Common myeloid progenitor, CD34-positive (primary cell): ENCODE results near the gene ZBTB49.

ENCODE experiments used
- CTCF ChIA-PET: fragments of 350-600 bp; sonication (Branson Sonifier 250); formaldehyde crosslinking; loops from one replicate; lab custom pipeline; 2021; ENCODE audit warnings: antibody characterized with exemption; lab: Charles Lee
- POLR2A ChIA-PET: fragments of 350-600 bp; sonication (Branson Sonifier 250); formaldehyde crosslinking; loops from one replicate; lab custom pipeline; 2021; ENCODE audit warnings: antibody characterized with exemption; lab: Charles Lee
- DNase-seq, 3 donors: peaks; one replicate each; pipeline versions ENCODE4 v3.0.0 to v3.0.0-alpha.2; 2013
- H3K27ac ChIP-seq, 2 experiments: 1 replicate in 1 of 2; 2 replicates in 1 of 2; pipeline ENCODE4 v1.7.0; 2013; ENCODE audit warnings: inconsistent platforms in 2 of 2, low read length in 2 of 2, mild to moderate bottlenecking in 2 of 2, low read depth in 1 of 2, moderate library complexity in 1 of 2; ENCODE audit not compliant: severe bottlenecking in 2 of 2, insufficient read depth in 1 of 2, poor library complexity in 1 of 2
- H3K27me3 ChIP-seq, 5 experiments: replicated peaks in 2 of 5; 1 replicate in 3 of 5; 2 replicates in 2 of 5; pipeline versions ENCODE4 v1.6.1 to v1.7.0; 2013; ENCODE audit warnings: low read length in 4 of 5, mild to moderate bottlenecking in 2 of 5, moderate library complexity in 2 of 5, inconsistent platforms in 1 of 5; ENCODE audit not compliant: insufficient read depth in 5 of 5, control insufficient read depth in 4 of 5
- H3K36me3 ChIP-seq, 4 experiments: 1 replicate in 2 of 4; 2 replicates in 2 of 4; pipeline versions ENCODE4 v1.6.1 to v1.7.0; 2013; ENCODE audit warnings: low read length in 3 of 4, control low read depth in 1 of 4, mild to moderate bottlenecking in 1 of 4; ENCODE audit not compliant: control insufficient read depth in 4 of 4, insufficient read depth in 4 of 4
- H3K4me1 ChIP-seq, 4 experiments: 1 replicate in 3 of 4; 2 replicates in 1 of 4; pipeline versions ENCODE4 v1.6.1 to v1.7.1; 2013; ENCODE audit warnings: low read length in 3 of 4, mild to moderate bottlenecking in 3 of 4, control low read depth in 1 of 4, inconsistent platforms in 1 of 4, moderate library complexity in 1 of 4; ENCODE audit not compliant: control insufficient read depth in 4 of 4, insufficient read depth in 4 of 4; ENCODE audit errors: control extremely low read depth in 1 of 4
- H3K4me3 ChIP-seq, 7 experiments: 1 replicate in 4 of 7; 2 replicates in 3 of 7; pipeline versions ENCODE4 v1.5.1 to v1.7.0; 2013; ENCODE audit warnings: mild to moderate bottlenecking in 7 of 7, low read length in 6 of 7, moderate library complexity in 6 of 7, inconsistent platforms in 2 of 7, low read depth in 2 of 7, control low read depth in 1 of 7; ENCODE audit not compliant: insufficient read depth in 4 of 7, control insufficient read depth in 1 of 7; ENCODE audit errors: extremely low read depth in 1 of 7
- H3K9me3 ChIP-seq, 5 experiments: 1 replicate in 4 of 5; 2 replicates in 1 of 5; pipeline versions ENCODE4 v1.6.1 to v1.7.1; 2013; ENCODE audit warnings: low read length in 4 of 5, mild to moderate bottlenecking in 2 of 5, inconsistent platforms in 1 of 5, low read depth in 1 of 5, moderate library complexity in 1 of 5; ENCODE audit not compliant: control insufficient read depth in 4 of 5, insufficient read depth in 2 of 5; ENCODE audit errors: control extremely low read depth in 1 of 5
- WGBS: methylation state at CpG from one replicate; pipeline ENCODE4 v1.1.5; 2013; ENCODE audit not compliant: insufficient coverage; 5-methylcytosine and 5-hydroxymethylcytosine counted together

Gene ZBTB49

GRCh38 chr4:4260185-4260751, 29.8 kb upstream of the ZBTB49 start:
- no peak overlapping the region for H3K4me3 ChIP-seq
- H3K27me3 ChIP-seq: peaks cover 0 to 5% (median under 1%) of the 10 kb centered on the region in 5 experiments
- no peak overlapping the region for H3K27ac ChIP-seq
- CTCF ChIA-PET: interaction anchor here (0.7 to 3.3 kb wide), 23 partner anchors 7 to 177 kb away, joined by 3 to 17 read pairs (median 4); partner anchors contain the start of genes LYAR, TMEM128 and ZBTB49
- H3K4me1 ChIP-seq: no peaks in the 10 kb centered on the region
- no peaks in the 10 kb centered on the region for H3K9me3 ChIP-seq
- DNase-seq: peak; percentile 73 to 84 (median 84)
- 63% methylated on average over 2 of the region's 6 CpGs for WGBS
- POLR2A ChIA-PET: no interaction called here
- H3K36me3 ChIP-seq: no peaks in the 10 kb centered on the region

DNA sequence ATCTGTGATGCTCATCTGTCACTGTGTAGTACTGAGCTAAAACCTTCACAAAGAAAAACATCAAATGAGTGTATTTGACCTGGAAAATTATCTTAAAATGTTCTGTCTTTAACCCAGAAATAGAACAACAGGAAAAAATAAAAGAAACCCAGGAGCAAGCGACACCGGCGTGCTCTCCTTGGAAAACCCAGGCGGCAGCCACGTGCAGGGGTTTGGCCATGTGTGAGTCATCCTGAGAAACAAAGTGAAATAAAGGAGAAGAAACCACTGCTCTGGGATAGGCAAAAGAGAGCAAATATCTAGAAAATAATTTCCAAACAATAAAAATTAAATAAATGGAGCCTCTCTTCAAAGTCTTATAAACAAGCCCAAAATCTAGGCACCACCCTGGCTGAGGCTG, 22.1 kb upstream of the ZBTB49 start:
- POLR2A ChIA-PET: no interaction called here

DNA sequence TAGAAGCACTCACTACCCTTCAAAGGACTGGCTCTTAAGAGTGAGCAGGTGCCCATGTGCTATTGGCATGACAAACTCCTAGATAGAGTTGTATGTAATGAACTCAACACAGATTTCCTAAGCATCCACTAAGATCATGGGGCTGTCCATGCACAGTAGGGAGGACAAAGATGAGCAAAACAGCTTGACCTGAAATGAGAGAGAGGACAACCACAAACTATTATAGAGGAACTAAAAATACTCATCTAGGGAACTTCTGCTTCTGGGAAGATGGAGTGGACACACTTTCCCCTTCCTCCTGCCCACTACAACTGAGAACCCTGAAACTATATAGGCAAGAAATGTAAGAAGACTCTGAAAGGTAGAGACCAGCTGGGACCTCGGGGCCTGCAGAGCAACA, 21.3 kb upstream of the ZBTB49 start:
- Histone ChIP-seq H3K9me3 (no peaks in the 10 kb centered on the region), H3K27ac (no peak overlapping the region), H3K4me3 (no peak overlapping the region), H3K27me3 (no peaks in the 10 kb centered on the region), H3K36me3 (peaks cover 11 to 53% (median 37%) of the 10 kb centered on the region in 4 experiments), H3K4me1 (peaks cover 0 to 3% (median 0%) of the 10 kb centered on the region in 4 experiments)
- CTCF ChIA-PET: interaction anchor here (1.1 to 1.7 kb wide), 2 partner anchors 13 to 14 kb away, joined by 5 read pairs; no protein-coding TSS in a partner anchor
- no peak for DNase-seq
- POLR2A ChIA-PET: no interaction called here
- 100% methylated on average over 1 of the region's 1 CpG for WGBS

More for the DNA sequence above, 22.1 kb upstream of the ZBTB49 start:
- Histone ChIP-seq H3K27me3 (no peaks in the 10 kb centered on the region), H3K36me3 (peaks cover 9 to 45% (median 32%) of the 10 kb centered on the region in 4 experiments), H3K4me3 (no peak overlapping the region), H3K27ac (no peak overlapping the region), H3K9me3 (no peaks in the 10 kb centered on the region), H3K4me1 (peaks cover 0 to 3% (median 0%) of the 10 kb centered on the region in 4 experiments)
- CTCF ChIA-PET: interaction anchor here (0.7 to 1.7 kb wide), 6 partner anchors 9 to 219 kb away, joined by 3 to 5 read pairs (median 4); partner anchors contain the start of gene TMEM128
- DNase-seq: no peak
- 100% methylated on average over 2 of the region's 5 CpGs for whole genome bisulfite sequencing

GRCh38 chr4:4269331-4269731, 20.7 kb upstream of the ZBTB49 start:
- Histone ChIP-seq H3K27ac (no peak overlapping the region), H3K27me3 (no peaks in the 10 kb centered on the region), H3K36me3 (peaks cover 11 to 57% (median 41%) of the 10 kb centered on the region in 4 experiments), H3K4me3 (no peak overlapping the region), H3K4me1 (peaks cover 0 to 3% (median 0%) of the 10 kb centered on the region in 4 experiments), H3K9me3 (no peaks in the 10 kb centered on the region)
- POLR2A ChIA-PET: no interaction called here
- WGBS: 97% methylated on average over 9 of the region's 11 CpGs
- CTCF ChIA-PET: no interaction called here
- no peak for DNase-seq

DNA sequence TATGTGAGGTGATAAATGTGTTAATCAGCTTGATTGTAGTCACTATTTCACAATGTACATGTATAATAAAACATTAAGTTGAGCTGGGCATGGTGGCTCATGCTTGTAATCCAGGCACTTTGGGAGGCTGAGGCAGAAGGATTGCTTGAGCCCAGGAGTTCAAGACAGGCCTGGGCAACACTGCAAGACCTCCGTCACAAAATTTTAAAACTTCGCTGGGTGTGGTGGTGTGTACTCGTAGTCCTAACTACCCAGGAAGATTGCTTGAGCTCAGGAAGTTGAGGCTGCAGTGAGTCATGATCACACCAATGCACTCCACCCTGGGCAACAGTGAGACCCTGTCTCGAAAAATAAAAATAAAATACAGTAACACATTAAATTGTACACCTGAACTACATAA, 20.2 kb upstream of the ZBTB49 start:
- Histone ChIP-seq H3K4me3 (no peak overlapping the region), H3K9me3 (no peaks in the 10 kb centered on the region), H3K36me3 (peaks cover 11 to 62% (median 45%) of the 10 kb centered on the region in 4 experiments), H3K4me1 (peaks cover 0 to 3% (median 0%) of the 10 kb centered on the region in 4 experiments), H3K27ac (no peak overlapping the region), H3K27me3 (no peaks in the 10 kb centered on the region)
- CTCF ChIA-PET: no interaction called here
- WGBS: no CpG with 5 or more reads among the region's 4 CpGs
- DNase-seq: peak in 1 of 3 donors; percentile 11
- POLR2A ChIA-PET: no interaction called here

DNA sequence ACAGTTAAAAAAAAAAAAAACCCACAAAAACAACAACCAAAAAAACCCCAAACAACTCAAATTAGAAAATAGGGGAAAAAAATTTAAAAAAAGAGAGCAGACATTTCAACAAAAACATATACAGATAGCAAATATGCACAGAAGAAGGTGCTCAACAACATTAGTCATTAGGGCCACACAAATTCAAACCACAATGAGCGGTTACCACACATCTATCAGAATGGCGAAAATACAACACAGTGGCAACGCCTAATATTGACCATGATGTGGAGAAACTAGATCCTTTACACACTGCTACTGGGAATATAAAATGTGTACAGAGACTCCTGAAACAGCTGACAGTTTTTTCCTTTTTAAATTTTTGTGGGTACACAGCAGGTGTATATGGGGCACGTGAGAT, 19.5 kb upstream of the ZBTB49 start:
- 100% methylated on average over 3 of the region's 4 CpGs for WGBS
- POLR2A ChIA-PET: no interaction called here
- no peak overlapping the region for H3K4me3 ChIP-seq
- CTCF ChIA-PET: no interaction called here
- H3K27me3 ChIP-seq: no peaks in the 10 kb centered on the region
- H3K27ac ChIP-seq: no peak overlapping the region
- H3K36me3 ChIP-seq: peaks cover 11 to 66% (median 45%) of the 10 kb centered on the region in 4 experiments
- H3K4me1 ChIP-seq: peaks cover 0 to 3% (median 0%) of the 10 kb centered on the region in 4 experiments
- H3K9me3 ChIP-seq: no peaks in the 10 kb centered on the region
- no peak for DNase-seq

DNA sequence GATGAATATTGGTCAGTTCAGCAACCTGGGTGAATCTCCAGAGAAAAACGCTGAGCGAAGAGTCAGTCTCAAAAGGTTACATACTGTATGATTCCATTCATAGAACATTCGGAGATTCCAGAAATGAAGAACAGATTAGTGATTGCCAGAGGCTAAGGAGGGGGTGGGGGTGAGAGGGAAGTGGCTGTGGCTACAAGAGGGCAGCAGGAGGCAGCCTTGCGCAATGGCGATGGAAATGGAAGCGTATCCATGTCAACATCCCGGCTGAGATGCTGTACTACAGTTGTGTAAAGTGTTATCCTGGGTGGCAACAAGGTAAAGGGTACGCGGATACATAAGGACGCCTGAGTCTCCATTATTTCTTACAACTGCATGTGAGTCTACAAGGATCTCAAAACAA, 18.1 kb upstream of the ZBTB49 start:
- no peaks in the 10 kb centered on the region for H3K9me3 ChIP-seq
- H3K27ac ChIP-seq: no peak overlapping the region
- POLR2A ChIA-PET: no interaction called here
- H3K27me3 ChIP-seq: no peaks in the 10 kb centered on the region
- H3K4me1 ChIP-seq: peaks cover 0 to 3% (median 0%) of the 10 kb centered on the region in 4 experiments
- DNase-seq: no peak
- CTCF ChIA-PET: interaction anchor here (1.9 kb wide), 1 partner anchor 12 kb away, joined by 10 read pairs; no protein-coding TSS in a partner anchor
- peaks cover 11 to 66% (median 47%) of the 10 kb centered on the region in 4 experiments for H3K36me3 ChIP-seq
- 100% methylated on average over 3 of the region's 10 CpGs for WGBS
- H3K4me3 ChIP-seq: no peak overlapping the region
